ENCODE measurements around the gene KCNT1.

The KCNT1 gene

DNA sequence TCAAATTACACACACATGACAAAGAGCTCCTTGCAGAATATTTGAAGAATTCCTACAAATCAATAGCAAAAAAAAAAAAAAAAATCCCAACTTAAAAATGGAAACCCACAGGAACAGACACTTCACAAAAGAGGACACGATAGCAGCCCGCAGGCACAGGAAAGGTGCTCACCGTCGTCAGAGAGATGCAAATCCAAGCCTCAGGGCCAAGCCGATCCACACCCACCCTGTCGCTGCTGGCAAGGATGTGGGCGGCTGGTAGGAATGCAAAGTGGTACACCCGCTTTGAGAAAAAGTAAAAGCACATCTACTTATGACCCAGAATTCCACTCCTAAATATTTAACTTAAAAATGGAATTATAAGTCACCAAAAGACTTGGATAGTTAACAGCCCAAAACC is 28.0 kb upstream of the KCNT1 start:
- DNase-seq = no peak

DNA sequence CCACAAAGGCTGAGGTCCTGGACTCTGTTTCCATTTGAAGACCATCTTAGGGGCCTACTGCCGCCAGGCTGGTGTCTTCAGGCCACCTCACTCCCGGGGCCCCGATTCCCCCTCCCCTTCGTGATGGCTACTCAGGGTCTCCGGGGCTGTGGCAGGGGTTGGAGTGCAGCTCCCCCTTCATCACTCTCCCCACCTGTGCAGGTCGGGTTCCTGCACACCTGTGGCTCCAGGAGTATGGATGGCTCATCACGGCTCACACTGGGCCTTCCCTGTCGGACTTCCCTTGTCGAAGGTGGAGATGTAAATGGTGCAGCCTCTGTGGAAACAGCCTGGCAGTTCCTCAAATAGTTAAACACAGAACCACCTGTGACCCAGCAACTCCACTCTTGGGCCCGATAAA is 27.0 kb upstream of the KCNT1 start:
- no peak for DNase-seq

DNA sequence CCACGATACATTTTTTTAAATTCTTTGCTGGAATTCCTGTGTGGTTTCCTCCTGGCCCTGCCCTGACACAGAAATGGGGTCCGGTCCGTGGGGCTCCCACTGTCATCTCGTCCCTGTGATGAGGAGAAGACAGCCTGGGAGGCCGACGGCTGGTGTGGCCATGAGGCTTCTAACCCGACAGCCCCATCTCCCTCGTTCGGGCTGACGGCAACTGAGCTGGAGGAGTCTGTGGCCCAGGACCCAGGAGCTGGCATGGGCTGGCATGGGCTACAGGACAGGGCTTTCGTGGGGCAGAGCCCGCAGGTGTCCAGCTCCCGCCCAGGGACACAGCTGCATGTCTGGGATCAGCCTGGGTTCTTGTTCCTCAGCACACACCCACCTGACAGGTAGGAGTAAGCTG is 25.1 kb upstream of the KCNT1 start:
- no peak for DNase-seq

GRCh38 chr9:135677641-135678168 is 24.3 kb upstream of the KCNT1 start:
- DNase-seq = no peak

DNA sequence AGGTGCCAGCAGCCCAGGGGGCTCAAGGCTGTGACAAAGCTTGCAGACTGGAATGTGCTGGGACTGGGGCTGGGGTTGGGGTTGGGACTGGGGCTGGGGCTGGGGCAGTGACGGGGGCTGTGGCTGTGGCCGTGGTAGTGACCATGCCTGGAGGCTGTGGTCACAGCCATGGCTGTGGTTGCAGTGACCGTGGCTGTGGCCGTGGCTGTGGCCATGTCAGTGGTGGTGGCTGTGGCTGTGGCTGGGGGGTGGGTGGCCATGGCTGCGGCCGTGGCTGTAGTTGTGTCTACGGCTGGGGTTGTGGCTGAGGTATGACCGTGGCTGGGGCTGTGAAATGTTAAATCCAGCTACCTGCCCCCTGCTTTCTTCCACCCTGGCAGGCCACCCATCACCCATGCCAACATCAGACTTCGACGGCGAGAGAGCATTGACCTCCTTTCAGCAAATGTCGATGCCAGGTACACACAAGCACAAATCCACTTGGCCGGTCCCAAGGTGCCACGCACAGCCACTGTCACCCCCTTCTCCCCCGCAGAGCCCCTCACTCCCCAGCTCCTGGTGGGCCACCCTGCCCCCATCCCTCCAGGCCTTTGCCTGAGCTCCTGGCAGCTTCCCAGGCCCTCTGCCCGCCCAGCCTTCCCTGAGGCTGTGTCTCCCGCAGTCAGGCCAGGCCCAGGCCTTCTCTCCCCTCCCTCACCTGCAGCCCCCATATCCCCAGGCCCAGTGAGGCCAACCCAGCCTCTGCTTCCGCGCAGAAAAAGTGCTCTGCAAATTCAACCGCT is 23.6 kb upstream of the KCNT1 start:
- no peak for DNase-seq

DNA sequence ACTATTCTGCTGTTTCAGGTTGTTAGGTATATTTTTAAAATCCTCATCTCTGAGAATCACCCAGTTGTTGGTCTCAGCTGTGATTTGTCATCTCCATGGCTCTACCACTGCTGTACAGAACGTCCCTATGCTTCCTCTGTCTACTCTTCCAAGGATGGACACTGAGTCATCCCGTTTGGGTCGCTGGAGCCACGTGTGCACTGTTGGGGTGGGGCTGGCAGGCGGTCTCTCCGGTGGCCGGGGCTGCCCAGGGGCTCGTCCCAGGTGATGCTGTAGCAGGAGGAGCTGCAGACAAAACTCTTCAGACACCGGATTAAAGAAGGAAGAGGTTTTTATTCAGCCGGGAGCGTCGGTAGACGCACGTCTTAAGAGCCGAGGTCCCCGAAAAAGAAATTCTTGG is 21.9 kb upstream of the KCNT1 start:
- no peak for DNase-seq

- DNase-seq = no peak
Observed at GRCh38 chr9:135681161-135681560, 20.8 kb upstream of the KCNT1 start.

GRCh38 chr9:135683401-135684034 is 18.5 kb upstream of the KCNT1 start:
- no peak for DNase-seq

- DNase-seq = no peak
Observed at GRCh38 chr9:135684691-135685090, 17.3 kb upstream of the KCNT1 start.

GRCh38 chr9:135687216-135687615 is 14.8 kb upstream of the KCNT1 start:
- DNase-seq = no peak

DNA sequence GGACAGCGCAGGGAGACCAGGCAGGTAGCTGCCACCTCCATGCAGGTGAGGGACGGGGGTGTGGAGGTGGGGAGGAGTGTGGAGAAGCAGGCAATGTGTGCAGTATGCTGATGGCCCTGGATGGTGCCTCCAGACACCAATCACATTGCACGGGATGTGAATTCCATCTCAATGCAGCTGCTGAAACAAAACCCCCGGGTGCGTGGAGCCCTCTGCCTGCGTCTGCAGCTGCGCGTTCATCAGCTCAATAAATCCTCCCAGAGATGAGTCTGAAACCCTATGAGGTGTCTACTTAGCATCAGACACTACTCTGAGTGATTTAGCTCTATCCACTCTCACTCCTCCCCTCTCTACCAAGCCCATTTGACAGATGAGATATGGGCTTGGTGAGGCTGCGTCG is 13.0 kb upstream of the KCNT1 start:
- DNase-seq = no peak

GRCh38 chr9:135690836-135691570 is 11.0 kb upstream of the KCNT1 start:
- no peak for DNase-seq

- DNase-seq = no peak
Observed at GRCh38 chr9:135692410-135692809, 9.6 kb upstream of the KCNT1 start.

- no peak for DNase-seq
Observed at GRCh38 chr9:135693265-135693664, 8.7 kb upstream of the KCNT1 start.

DNA sequence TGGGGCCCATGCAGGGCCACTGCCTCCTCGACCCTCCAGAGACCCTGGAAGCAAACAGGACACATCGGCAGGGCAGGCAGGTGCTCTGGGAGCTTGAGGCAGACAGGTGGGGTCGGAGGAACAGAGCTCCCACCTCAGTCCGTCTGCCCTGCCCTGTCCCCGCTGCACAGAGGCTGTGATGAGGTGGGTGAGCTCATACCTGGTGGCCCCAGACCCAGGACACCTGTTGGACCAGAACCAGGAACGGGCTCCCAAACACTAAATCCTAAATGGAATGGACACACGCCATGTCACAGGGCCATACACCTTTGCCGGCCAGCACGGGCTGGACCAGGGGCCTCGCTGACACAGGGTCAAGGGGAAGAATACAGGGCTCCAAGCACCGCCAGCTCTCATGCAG is 8.2 kb upstream of the KCNT1 start:
- DNase-seq = no peak

- DNase-seq = no peak
Observed at GRCh38 chr9:135694414-135694813, 7.6 kb upstream of the KCNT1 start.

- no peak for DNase-seq
Observed at GRCh38 chr9:135695036-135695435, 6.9 kb upstream of the KCNT1 start.

- no peak for DNase-seq
Observed at GRCh38 chr9:135695642-135696041, 6.3 kb upstream of the KCNT1 start.

DNA sequence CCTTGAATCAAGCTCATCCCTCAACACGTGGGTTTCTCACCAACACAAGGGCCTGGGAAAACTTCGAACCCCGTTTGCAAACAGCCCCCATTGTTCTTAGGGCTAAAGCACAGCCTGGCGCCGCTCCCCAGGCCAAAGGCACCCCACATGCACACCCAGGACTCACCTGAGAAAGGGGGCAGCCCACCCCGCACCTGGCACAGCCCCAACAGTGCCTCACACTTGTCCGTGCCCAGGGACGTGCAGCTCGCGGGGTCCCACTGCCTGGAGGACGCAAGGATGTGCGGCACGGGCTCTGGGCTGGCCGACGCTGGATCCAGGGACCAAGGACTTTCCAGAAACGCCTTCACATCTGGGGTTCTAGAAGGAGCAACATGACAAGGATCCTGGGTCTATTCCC is 5.5 kb upstream of the KCNT1 start:
- DNase-seq = no peak

DNA sequence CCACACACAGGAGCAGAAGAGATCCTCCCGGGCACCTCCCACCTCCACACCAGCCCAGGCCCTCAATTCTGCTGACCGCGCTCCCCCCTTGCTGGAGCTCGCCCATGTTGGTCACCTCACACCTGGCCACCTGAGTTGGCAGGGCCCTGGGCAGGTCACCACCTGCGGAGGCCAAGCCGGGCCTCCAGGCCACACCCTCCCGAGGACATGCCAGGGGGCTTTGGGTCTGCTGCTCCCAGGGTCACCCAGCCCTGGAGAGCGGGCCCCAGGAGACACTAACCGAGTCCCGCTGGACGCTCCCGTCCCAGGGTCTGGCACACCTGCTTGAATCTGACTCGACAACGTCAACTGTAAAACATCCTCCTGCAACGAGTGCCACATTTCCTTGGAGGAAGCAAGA is 4.8 kb upstream of the KCNT1 start:
- no peak for DNase-seq

GRCh38 chr9:135698236-135698635 is 3.7 kb upstream of the KCNT1 start:
- DNase-seq = no peak

DNA sequence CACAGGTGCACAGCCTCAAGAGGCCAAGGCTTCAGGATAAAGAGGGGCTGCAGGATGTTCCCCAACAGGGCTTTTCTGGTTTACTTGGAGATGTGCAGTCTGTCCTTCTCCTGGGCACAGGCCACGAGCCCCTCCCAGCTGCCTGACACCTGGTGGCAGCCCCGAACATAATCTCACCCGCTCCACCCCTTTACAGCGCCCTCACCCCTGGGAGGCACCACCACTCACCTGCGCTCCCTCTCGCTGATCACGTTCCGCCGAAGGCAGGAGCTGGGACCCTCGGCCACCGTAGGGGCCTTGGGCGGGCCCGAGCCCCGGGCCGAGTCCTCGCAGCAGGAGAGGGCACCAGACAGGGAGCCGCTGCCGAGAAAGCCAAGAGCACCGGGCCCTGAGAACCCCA is 3.2 kb upstream of the KCNT1 start:
- no peak for DNase-seq

DNA sequence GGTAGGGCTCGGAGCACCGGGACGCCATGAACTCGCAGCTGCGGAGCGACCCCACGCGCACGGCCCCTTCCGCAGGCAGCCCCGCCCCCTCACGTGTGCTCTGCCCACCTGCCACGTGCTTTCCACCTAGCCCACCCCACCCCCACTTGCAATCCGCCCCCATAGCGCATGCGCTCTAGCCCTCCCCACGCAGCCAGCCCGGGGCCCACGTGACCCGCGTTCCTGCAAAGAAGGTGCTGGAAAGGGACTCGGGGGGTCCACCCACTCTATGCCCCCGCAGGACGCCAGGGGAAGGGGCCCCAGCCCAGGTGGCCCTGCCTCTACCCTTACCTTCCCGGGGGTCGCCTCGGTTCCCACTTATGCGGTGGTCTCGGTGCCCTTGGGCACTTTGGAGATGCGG is 2.5 kb upstream of the KCNT1 start, which contains the start of gene SOHLH1:
SOHLH1 (minus strand) TSS at position 42 of the 400 bp plus-strand sequence; CDS start at position 28, 14 bp downstream.
- no peak for DNase-seq
